Gastrocnemius medialis (tissue), 4 donors: ENCODE data around the gene ARHGAP10. TPM values are rescaled to one million over a fixed set of nuclear protein-coding genes. Genes with fewer than 3 reads are reported as not detected.

ENCODE experiments used
- ATAC-seq, 2 donors: fragments of 150-250 bp; one replicate each; pipeline ENCODE4 v1.9.1; 2016
- DNase-seq, 2 donors: peaks; one replicate each; pipeline ENCODE4 v3.0.0-alpha.2; 2019
- H3K27ac ChIP-seq, 4 donors: fragments of 200-600 bp; sonication (generic); 1 replicate in 1 of 4; 2 replicates in 3 of 4; pipeline ENCODE4 v1.5.1; 2016 to 2018; ENCODE audit warnings: mild to moderate bottlenecking in 2 of 4, moderate library complexity in 1 of 4
- H3K27me3 ChIP-seq, 3 donors: fragments of 200-600 bp; sonication (generic) in 2 of 3; 1 replicate in 1 of 3; 2 replicates in 2 of 3; pipeline versions ENCODE4 v1.5.1 to v1.6.0; 2016 to 2019; ENCODE audit warnings: mild to moderate bottlenecking in 1 of 3, moderate library complexity in 1 of 3
- H3K36me3 ChIP-seq, 2 donors: fragments of 200-600 bp; sonication (generic) in 1 of 2; one replicate each; pipeline ENCODE4 v1.5.1; 2017 to 2018
- H3K4me1 ChIP-seq, 2 donors: fragments of 200-600 bp; sonication (generic) in 1 of 2; one replicate each; pipeline ENCODE4 v1.5.1; 2016 to 2017; ENCODE audit warnings: mild to moderate bottlenecking in 2 of 2
- H3K4me3 ChIP-seq, 4 donors: fragments of 200-600 bp; sonication (generic) in 3 of 4; 1 replicate in 1 of 4; 2 replicates in 3 of 4; pipeline ENCODE4 v1.5.1; 2016 to 2019; ENCODE audit warnings: mild to moderate bottlenecking in 2 of 4
- H3K9me3 ChIP-seq, 3 donors: fragments of 200-600 bp; sonication (generic) in 2 of 3; 1 replicate in 1 of 3; 2 replicates in 2 of 3; pipeline ENCODE4 v1.5.1; 2016 to 2019
- POLR2A ChIP-seq, 2 donors: fragments of 450-650 bp; IDR thresholded peaks; one replicate each; pipeline ENCODE4 v1.6.1; 2017; ENCODE audit warnings: antibody characterized with exemption in 2 of 2, mild to moderate bottlenecking in 2 of 2, moderate library complexity in 2 of 2
- in situ Hi-C, 4 donors: fragments of 200-750 bp; cut with MboI; loops; one replicate each; pipeline versions ENCODE4 v1.15.0 to v1.8.0; 2017; ENCODE audit warnings: low sequenced_read_pairs in 4 of 4
- intact Hi-C: fragments of 100-400 bp; cut with DNase I; formaldehyde crosslinking; loops from one replicate; pipeline ENCODE4 v1.15.1; 2023; ENCODE audit warnings: low total_unique reads
- total RNA-seq, 4 donors: library from RNA; depleted of rRNA; stranded (reverse); fragments of >200 nt; gene quantifications; one replicate each; pipeline versions ENCODE4 v1.1.0 to v1.2.3, GENCODE V29; 2016
- TF ChIP-seq, protein P1 (sequence below), 5 experiments: fragments of 450-650 bp in 3 of 5; fragments of 200-600 bp in 2 of 5; sonication (generic) in 2 of 5; IDR thresholded peaks in 4 of 5; conservative IDR thresholded peaks in 1 of 5; 1 replicate in 4 of 5; 2 replicates in 1 of 5; pipeline ENCODE4 v1.5.1; 2016 to 2019; ENCODE audit warnings: antibody characterized with exemption in 5 of 5, mild to moderate bottlenecking in 3 of 5, moderate library complexity in 3 of 5

ARHGAP10 gene
- total RNA-seq, 4 donors from 2014 or later: 22.1 to 34.6 (median 28.0) TPM

DNA sequence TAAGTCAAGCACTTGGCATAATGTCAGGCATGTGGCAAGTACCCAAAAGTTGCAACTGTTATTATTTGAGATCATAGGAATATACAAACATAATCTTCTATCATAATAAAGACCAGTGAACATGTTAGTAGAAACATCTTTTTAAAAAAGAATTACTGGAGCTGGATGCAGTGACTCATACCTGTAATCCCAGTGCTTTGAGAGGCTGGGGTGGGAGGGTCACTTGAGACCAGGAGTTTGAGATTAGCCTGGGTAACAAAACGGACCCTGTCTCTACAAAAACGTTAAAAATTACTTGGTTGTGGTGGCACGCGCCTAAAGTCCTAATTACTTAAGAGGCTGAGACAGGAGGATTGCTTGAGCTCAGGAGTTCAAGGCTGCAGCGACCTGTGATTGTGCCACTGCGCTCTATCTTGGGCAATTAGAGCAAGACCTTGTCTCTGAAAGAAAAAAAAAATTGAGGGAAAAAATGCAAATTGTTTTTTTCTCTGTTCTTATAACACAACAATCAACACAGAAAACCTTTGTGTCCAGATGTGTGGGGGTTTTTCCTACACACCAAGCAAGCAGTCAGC is 284.3 kb downstream of the ARHGAP10 start:
- intact Hi-C loops: no loop called here
- no peaks in the 10 kb centered on the region for H3K27me3 ChIP-seq
- DNase-seq (no peak), ATAC-seq (no peak)
- no peak overlapping the region for H3K27ac ChIP-seq
- no peaks in the 10 kb centered on the region for H3K9me3 ChIP-seq
- in situ Hi-C loops: no loop called here
- no peak overlapping the region for H3K4me3 ChIP-seq
- H3K36me3 ChIP-seq: no peaks in the 10 kb centered on the region
- H3K4me1 ChIP-seq: peaks cover 31 to 34% of the 10 kb centered on the region in 2 donors
- TF ChIP-seq, protein P1, sequence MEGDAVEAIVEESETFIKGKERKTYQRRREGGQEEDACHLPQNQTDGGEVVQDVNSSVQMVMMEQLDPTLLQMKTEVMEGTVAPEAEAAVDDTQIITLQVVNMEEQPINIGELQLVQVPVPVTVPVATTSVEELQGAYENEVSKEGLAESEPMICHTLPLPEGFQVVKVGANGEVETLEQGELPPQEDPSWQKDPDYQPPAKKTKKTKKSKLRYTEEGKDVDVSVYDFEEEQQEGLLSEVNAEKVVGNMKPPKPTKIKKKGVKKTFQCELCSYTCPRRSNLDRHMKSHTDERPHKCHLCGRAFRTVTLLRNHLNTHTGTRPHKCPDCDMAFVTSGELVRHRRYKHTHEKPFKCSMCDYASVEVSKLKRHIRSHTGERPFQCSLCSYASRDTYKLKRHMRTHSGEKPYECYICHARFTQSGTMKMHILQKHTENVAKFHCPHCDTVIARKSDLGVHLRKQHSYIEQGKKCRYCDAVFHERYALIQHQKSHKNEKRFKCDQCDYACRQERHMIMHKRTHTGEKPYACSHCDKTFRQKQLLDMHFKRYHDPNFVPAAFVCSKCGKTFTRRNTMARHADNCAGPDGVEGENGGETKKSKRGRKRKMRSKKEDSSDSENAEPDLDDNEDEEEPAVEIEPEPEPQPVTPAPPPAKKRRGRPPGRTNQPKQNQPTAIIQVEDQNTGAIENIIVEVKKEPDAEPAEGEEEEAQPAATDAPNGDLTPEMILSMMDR (IDR thresholded peaks at IDR 0.05 in 4 of 5, conservative IDR thresholded peaks at IDR 0.05 in 1 of 5): no peak
- TF ChIP-seq POLR2A (IDR thresholded peaks at IDR 0.05): no peak

DNA sequence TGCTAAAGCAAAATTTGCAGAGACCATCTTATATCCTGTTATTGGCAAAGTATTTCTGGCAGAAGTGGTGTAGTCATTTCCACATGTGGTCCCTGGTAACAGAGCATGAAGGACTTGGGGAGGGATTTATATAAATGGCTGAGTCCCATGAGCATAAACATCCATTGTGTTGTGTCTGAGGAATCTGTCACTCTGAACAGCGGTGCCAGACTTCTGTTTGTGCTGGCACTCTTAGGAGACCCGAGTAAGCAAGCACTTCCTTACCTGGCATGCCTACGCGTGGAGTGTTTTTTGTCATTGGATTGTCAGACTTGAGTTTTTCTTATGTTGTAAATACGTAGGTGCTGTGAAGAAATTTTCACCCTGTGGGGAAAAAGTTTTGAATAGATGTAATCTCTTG is 285.9 kb downstream of the ARHGAP10 start:
- in situ Hi-C loops: no loop called here
- Histone ChIP-seq H3K36me3 (no peaks in the 10 kb centered on the region), H3K4me3 (no peak overlapping the region), H3K27ac (peak overlapping the region; percentile 52 to 75 (median 59)), H3K27me3 (no peaks in the 10 kb centered on the region), H3K9me3 (no peaks in the 10 kb centered on the region), H3K4me1 (peaks cover 37 to 41% of the 10 kb centered on the region in 2 donors)
- intact Hi-C loops: no loop called here
- ATAC-seq (peak; percentile 48 to 52), DNase-seq (peak in 1 of 2 donors; percentile 26)
- TF ChIP-seq, protein P1 (IDR thresholded peaks at IDR 0.05 in 4 of 5, conservative IDR thresholded peaks at IDR 0.05 in 1 of 5): no peak
- TF ChIP-seq POLR2A (IDR thresholded peaks at IDR 0.05): no peak

DNA sequence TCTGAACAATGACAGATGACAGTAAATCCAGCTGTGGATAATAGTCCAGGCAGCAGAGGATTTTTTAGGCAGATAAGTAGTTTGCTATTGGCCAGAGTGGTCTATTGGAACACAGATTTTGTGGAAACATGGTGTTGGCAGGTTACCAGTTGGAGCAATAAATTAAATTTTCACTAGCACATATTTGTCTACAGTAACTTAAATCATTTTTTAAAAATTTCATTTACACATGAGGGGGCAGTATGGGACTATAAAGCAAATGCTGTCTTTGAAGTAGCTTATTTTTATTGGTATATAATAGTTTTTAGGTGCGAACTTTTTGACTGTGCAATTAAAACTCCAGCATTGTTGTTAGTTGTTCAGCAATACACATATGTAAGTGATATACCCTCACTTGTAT is 289.8 kb downstream of the ARHGAP10 start:
- H3K27ac ChIP-seq: peak overlapping the region in 3 of 4 donors; percentile 76 to 80 (median 77)
- DNase-seq (no peak), ATAC-seq (no peak)
- TF ChIP-seq, protein P1 (IDR thresholded peaks at IDR 0.05 in 4 of 5, conservative IDR thresholded peaks at IDR 0.05 in 1 of 5): peak in 2 of 5 experiments; percentile 23 to 34
- no peak for TF ChIP-seq POLR2A (IDR thresholded peaks at IDR 0.05)
- in situ Hi-C loops: no loop called here
- no peaks in the 10 kb centered on the region for H3K27me3 ChIP-seq
- no peak overlapping the region for H3K4me3 ChIP-seq
- intact Hi-C loops: loop anchor here (5.0 kb wide), 1 partner anchor 36 kb away; no protein-coding TSS in a partner anchor
- peaks cover 65 to 76% of the 10 kb centered on the region in 2 donors for H3K4me1 ChIP-seq
- no peaks in the 10 kb centered on the region for H3K36me3 ChIP-seq
- H3K9me3 ChIP-seq: no peaks in the 10 kb centered on the region

DNA sequence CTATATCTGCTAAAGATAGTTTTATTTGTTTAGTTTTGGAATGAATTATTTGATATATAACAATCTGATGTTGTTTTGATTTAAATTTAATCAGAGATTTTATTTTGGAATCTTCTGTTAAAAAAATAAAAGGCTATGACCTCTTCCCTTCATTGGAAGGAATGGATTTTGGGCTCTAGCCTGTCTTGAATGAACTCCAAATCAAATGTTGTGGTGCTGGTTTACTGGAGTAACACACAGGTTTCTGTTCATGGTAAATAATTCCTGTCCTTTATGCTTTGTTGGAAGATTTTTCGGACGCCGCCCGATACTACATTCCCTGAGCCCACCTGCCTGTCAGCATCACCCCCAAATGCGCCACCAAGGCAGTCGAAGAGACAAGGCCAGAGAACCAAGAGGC is 291.1 kb downstream of the ARHGAP10 start:
- Histone ChIP-seq H3K27ac (peak overlapping the region; percentile 76 to 80 (median 77)), H3K27me3 (no peaks in the 10 kb centered on the region), H3K9me3 (no peaks in the 10 kb centered on the region), H3K4me3 (peak overlapping the region; percentile 33 to 40 (median 36)), H3K4me1 (peaks cover 70 to 78% of the 10 kb centered on the region in 2 donors), H3K36me3 (no peaks in the 10 kb centered on the region)
- intact Hi-C loops (loop anchor here (5.0 kb wide), 1 partner anchor 34 kb away; no protein-coding TSS in a partner anchor), in situ Hi-C loops (no loop called here)
- TF ChIP-seq POLR2A (IDR thresholded peaks at IDR 0.05): no peak
- TF ChIP-seq, protein P1 (IDR thresholded peaks at IDR 0.05 in 4 of 5, conservative IDR thresholded peaks at IDR 0.05 in 1 of 5): no peak
- ATAC-seq (no peak), DNase-seq (no peak)
